Liver (tissue), 3 donors: ENCODE results near the gene KLF16.

Experiments used
- ATF3 ChIP-seq: IDR thresholded peaks from 2 replicates; pipeline ENCODE4 v1.6.1; 2016; ENCODE audit warnings: antibody characterized with exemption
- CTCF ChIP-seq: fragments of 150-350 bp; IDR thresholded peaks from 2 replicates; pipeline ENCODE4 v1.5.1; 2017; ENCODE audit warnings: improper control_type of control experiment, low read depth, low read length; ENCODE audit not compliant: missing input control
- EGR1 ChIP-seq, 2 donors: IDR thresholded peaks; 2 replicates each; pipeline ENCODE4 v1.6.1; 2016 to 2018; ENCODE audit warnings: antibody characterized with exemption in 2 of 2, low read depth in 2 of 2
- FOXA1 ChIP-seq: IDR thresholded peaks from 2 replicates; pipeline ENCODE4 v1.6.1; 2016; ENCODE audit warnings: antibody characterized with exemption
- GABPA ChIP-seq, 2 donors: IDR thresholded peaks in 1 of 2; conservative IDR thresholded peaks in 1 of 2; 2 replicates each; pipeline ENCODE4 v1.6.1; 2016; ENCODE audit warnings: antibody characterized with exemption in 2 of 2, mild to moderate bottlenecking in 1 of 2, moderate library complexity in 1 of 2
- JUND ChIP-seq, 2 donors: IDR thresholded peaks; 2 replicates each; pipeline ENCODE4 v1.6.1; 2016; ENCODE audit warnings: antibody characterized with exemption in 2 of 2
- MAX ChIP-seq: IDR thresholded peaks from 2 replicates; pipeline ENCODE4 v1.6.1; 2016; ENCODE audit warnings: antibody characterized with exemption
- RAD21 ChIP-seq, 2 donors: IDR thresholded peaks; 2 replicates each; pipeline ENCODE4 v1.6.1; 2016; ENCODE audit warnings: antibody characterized with exemption in 2 of 2, mild to moderate bottlenecking in 2 of 2
- REST ChIP-seq: IDR thresholded peaks from 2 replicates; pipeline ENCODE4 v1.6.1; 2016; ENCODE audit warnings: antibody characterized with exemption, mild to moderate bottlenecking
- SP1 ChIP-seq: IDR thresholded peaks from 2 replicates; pipeline ENCODE4 v1.6.1; 2018; ENCODE audit warnings: antibody characterized with exemption, mild to moderate bottlenecking
- TAF1 ChIP-seq: conservative IDR thresholded peaks from 2 replicates; pipeline ENCODE4 v1.6.1; 2016; ENCODE audit warnings: antibody characterized with exemption, mild to moderate bottlenecking
- YY1 ChIP-seq: IDR thresholded peaks from 2 replicates; pipeline ENCODE4 v1.6.1; 2016; ENCODE audit warnings: antibody characterized with exemption, mild to moderate bottlenecking
- ZBTB33 ChIP-seq: IDR thresholded peaks from 2 replicates; pipeline ENCODE4 v1.6.1; 2016; ENCODE audit warnings: antibody characterized with exemption
- donor health status: healthy.
- donor health status: healthy.

GRCh38 chr19:1808395-1808731, 55.0 kb downstream of the KLF16 start:
- no peak for TF ChIP-seq MAX
- no peak for TF ChIP-seq CTCF
- no peak for TF ChIP-seq RAD21 (IDR thresholded peaks at IDR 0.05)
- TF ChIP-seq YY1 = no peak
- no peak for TF ChIP-seq GABPA (IDR thresholded peaks at IDR 0.05 in 1 of 2, conservative IDR thresholded peaks at IDR 0.05 in 1 of 2)
- TF ChIP-seq TAF1 = no peak
- TF ChIP-seq REST = no peak
- no peak for TF ChIP-seq JUND (IDR thresholded peaks at IDR 0.05)
- no peak for TF ChIP-seq ZBTB33
- TF ChIP-seq ATF3 = no peak
- TF ChIP-seq SP1 = no peak
- no peak for TF ChIP-seq FOXA1
- no peak for TF ChIP-seq EGR1 (IDR thresholded peaks at IDR 0.05; ENCODE audit: low read depth in 2 of 2)
